Nephron progenitor cell (in vitro differentiated cells): ENCODE results near the gene TP53BP1.

Source experiments
- DNase-seq: peaks from one replicate; pipeline ENCODE4 v3.0.0; 2021
- H3K27ac Mint-ChIP-seq: 2 replicates; pipeline ENCODE4 v1.8.0; 2021; ENCODE audit warnings: mild to moderate bottlenecking, moderate library complexity, mixed read lengths
- H3K27me3 Mint-ChIP-seq: 2 replicates; pipeline ENCODE4 v1.8.0; 2021; ENCODE audit warnings: mild to moderate bottlenecking, low read depth, mixed read lengths; ENCODE audit not compliant: poor library complexity
- H3K36me3 Mint-ChIP-seq: 2 replicates; pipeline ENCODE4 v1.8.0; 2021; ENCODE audit warnings: low read depth, mixed read lengths
- H3K4me1 Mint-ChIP-seq: 2 replicates; pipeline ENCODE4 v1.8.0; 2021; ENCODE audit warnings: mixed read lengths
- H3K4me3 Mint-ChIP-seq: 2 replicates; pipeline ENCODE4 v1.8.0; 2021; ENCODE audit warnings: mild to moderate bottlenecking, moderate library complexity, mixed read lengths
- H3K9me3 Mint-ChIP-seq: 2 replicates; pipeline ENCODE4 v1.8.0; 2021; ENCODE audit warnings: mild to moderate bottlenecking, moderate library complexity, mixed read lengths
- TF ChIP-seq, protein P1 (sequence below): fragments of 200-600 bp; sonication (generic); IDR thresholded peaks from 2 replicates; pipeline ENCODE4 v1.5.0; 2021; ENCODE audit warnings: antibody characterized with exemption

Gene TP53BP1

DNA sequence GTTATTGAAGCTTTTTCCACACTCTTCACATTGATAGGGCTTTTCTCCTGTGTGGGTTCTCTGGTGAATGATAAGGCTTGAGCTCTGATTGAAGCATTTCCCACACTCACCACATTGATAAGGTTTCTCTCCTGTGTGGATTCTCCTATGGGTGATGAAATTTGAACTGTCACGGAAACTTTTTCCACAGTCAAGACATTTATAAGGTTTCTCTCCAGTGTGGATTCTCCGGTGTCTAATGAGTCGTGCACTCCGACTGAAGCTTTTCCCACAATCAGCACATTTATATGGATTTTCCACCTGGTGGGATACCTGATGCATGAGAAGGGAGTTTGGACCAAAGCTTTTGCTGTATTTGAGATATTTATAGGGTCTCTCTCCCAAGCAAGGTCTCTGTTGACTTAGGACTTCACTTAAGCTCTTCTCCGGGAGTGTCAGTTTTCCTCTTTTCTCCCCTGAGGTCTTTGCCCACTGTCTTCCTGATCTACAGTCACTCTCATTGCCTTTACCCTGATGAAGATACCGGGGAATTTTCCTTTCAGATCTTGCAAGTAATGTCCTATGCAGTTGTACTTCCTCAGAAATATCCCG is 131.5 kb downstream of the TP53BP1 start:
- peaks cover 94% of the 10 kb centered on the region for H3K9me3 Mint-ChIP-seq
- peaks cover 100% of the 10 kb centered on the region for H3K36me3 Mint-ChIP-seq
- peaks cover 10% of the 10 kb centered on the region for H3K27me3 Mint-ChIP-seq
- no peak overlapping the region for H3K4me3 Mint-ChIP-seq
- no peaks in the 10 kb centered on the region for H3K4me1 Mint-ChIP-seq
- TF ChIP-seq, protein P1, sequence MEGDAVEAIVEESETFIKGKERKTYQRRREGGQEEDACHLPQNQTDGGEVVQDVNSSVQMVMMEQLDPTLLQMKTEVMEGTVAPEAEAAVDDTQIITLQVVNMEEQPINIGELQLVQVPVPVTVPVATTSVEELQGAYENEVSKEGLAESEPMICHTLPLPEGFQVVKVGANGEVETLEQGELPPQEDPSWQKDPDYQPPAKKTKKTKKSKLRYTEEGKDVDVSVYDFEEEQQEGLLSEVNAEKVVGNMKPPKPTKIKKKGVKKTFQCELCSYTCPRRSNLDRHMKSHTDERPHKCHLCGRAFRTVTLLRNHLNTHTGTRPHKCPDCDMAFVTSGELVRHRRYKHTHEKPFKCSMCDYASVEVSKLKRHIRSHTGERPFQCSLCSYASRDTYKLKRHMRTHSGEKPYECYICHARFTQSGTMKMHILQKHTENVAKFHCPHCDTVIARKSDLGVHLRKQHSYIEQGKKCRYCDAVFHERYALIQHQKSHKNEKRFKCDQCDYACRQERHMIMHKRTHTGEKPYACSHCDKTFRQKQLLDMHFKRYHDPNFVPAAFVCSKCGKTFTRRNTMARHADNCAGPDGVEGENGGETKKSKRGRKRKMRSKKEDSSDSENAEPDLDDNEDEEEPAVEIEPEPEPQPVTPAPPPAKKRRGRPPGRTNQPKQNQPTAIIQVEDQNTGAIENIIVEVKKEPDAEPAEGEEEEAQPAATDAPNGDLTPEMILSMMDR = no peak
- H3K27ac Mint-ChIP-seq = no peak overlapping the region
- no peak for DNase-seq

DNA sequence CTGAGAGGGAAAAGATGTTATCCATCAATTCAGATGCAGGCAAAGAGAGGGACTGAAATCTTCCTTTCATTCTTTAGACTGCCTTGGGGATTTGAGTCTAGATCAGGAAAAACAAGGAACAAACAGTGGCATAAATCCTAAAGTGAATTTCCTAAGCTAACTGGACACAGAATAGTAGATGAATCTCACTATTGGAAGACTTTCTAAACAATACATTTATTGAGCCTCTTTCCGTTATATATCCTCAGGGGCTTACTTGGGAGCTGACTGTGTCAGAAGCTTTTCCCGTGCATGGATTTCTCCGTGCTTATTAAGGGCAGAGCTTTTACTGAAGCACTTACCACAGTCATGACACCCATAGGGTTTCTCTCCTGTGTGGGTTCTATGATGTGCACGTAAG is 132.1 kb downstream of the TP53BP1 start:
- DNase-seq = no peak
- no peak overlapping the region for H3K4me3 Mint-ChIP-seq
- H3K4me1 Mint-ChIP-seq = no peaks in the 10 kb centered on the region
- H3K9me3 Mint-ChIP-seq = peaks cover 94% of the 10 kb centered on the region
- no peak overlapping the region for H3K27ac Mint-ChIP-seq
- H3K36me3 Mint-ChIP-seq = peaks cover 100% of the 10 kb centered on the region
- TF ChIP-seq, protein P1 = no peak
- peaks cover 6% of the 10 kb centered on the region for H3K27me3 Mint-ChIP-seq
